Calu3 (cell line): ENCODE measurements around the gene TYMP. TPM values are rescaled to one million over a fixed set of nuclear protein-coding genes. Genes with fewer than 3 reads are reported as not detected.

Source experiments
- BruUV-seq: library from RNA; stranded (reverse); fragments of 400-500 nt; replicated peaks from 2 replicates; lab custom pipeline; 2021; lab: Mats Ljungman, UMichigan
- CTCF ChIA-PET: fragments of 300-600 bp; sonication (Branson Sonifier 250); formaldehyde crosslinking; loops from one replicate; lab custom pipeline; 2022; ENCODE audit warnings: antibody characterized with exemption; lab: Charles Lee
- DNase-seq: peaks from one replicate; pipeline ENCODE4 v3.0.0; 2022
- H3K27ac Mint-ChIP-seq: one replicate; pipeline ENCODE4 v1.8.0; 2022; ENCODE audit warnings: mixed read lengths; ENCODE audit not compliant: unreplicated experiment
- H3K27me3 Mint-ChIP-seq: one replicate; pipeline ENCODE4 v1.8.0; 2022; ENCODE audit warnings: mixed read lengths; ENCODE audit not compliant: unreplicated experiment
- H3K36me3 Mint-ChIP-seq: one replicate; pipeline ENCODE4 v1.8.0; 2022; ENCODE audit warnings: mild to moderate bottlenecking, moderate library complexity, mixed read lengths; ENCODE audit not compliant: insufficient read depth, unreplicated experiment
- H3K4me1 Mint-ChIP-seq: one replicate; pipeline ENCODE4 v1.8.0; 2022; ENCODE audit warnings: mild to moderate bottlenecking, low read depth, mixed read lengths; ENCODE audit not compliant: unreplicated experiment
- H3K4me3 Mint-ChIP-seq: one replicate; pipeline ENCODE4 v1.8.0; 2022; ENCODE audit warnings: mild to moderate bottlenecking, low read depth, moderate library complexity, mixed read lengths; ENCODE audit not compliant: unreplicated experiment
- H3K9me3 Mint-ChIP-seq: one replicate; pipeline ENCODE4 v1.8.0; 2022; ENCODE audit warnings: low read depth, mixed read lengths; ENCODE audit not compliant: unreplicated experiment
- CTCF ChIP-seq: fragments of 200-600 bp; IDR thresholded peaks from one replicate; pipeline ENCODE4 v1.8.0; 2022; ENCODE audit warnings: antibody characterized with exemption; ENCODE audit not compliant: unreplicated experiment
- intact Hi-C: fragments of 100-400 bp; cut with micrococcal nuclease; formaldehyde crosslinking; loops from one replicate; pipeline ENCODE4 v1.10.0; 2022; ENCODE audit not compliant: unreplicated experiment
- total RNA-seq: library from RNA; stranded (reverse); gene quantifications from 2 replicates; pipeline ENCODE4 v1.2.3, GENCODE V29; 2022

TYMP gene
- total RNA-seq, 1 experiment from 2014 or later: 44.1 TPM

GRCh38 chr22:50564289-50564688 is 34.5 kb upstream of the TYMP start:
- Mint-ChIP-seq H3K36me3 (peaks cover 27% of the 10 kb centered on the region), H3K4me1 (peaks cover 9% of the 10 kb centered on the region), H3K27me3 (no peaks in the 10 kb centered on the region), H3K4me3 (peak overlapping the region; percentile 92), H3K27ac (no peak overlapping the region), H3K9me3 (no peaks in the 10 kb centered on the region)
- CTCF ChIA-PET: interaction anchor here (0.7 to 2.2 kb wide), 3 partner anchors 34 to 57 kb away, joined by 3 to 19 read pairs (median 12); partner anchors contain the start of genes SCO2 and TYMP
- DNase-seq: no peak
- TF ChIP-seq CTCF: no peak
- intact Hi-C loops: no loop called here
- no TSS peak for BruUV-seq

- Mint-ChIP-seq H3K4me1 (peaks cover 9% of the 10 kb centered on the region), H3K9me3 (no peaks in the 10 kb centered on the region), H3K36me3 (peaks cover 25% of the 10 kb centered on the region), H3K4me3 (peak overlapping the region; percentile 92), H3K27ac (peak overlapping the region; percentile 80), H3K27me3 (no peaks in the 10 kb centered on the region)
- intact Hi-C loops: no loop called here
- DNase-seq: no peak
- CTCF ChIA-PET: interaction anchor here (0.7 to 2.2 kb wide), 9 partner anchors 18 to 288 kb away, joined by 3 to 19 read pairs (median 6); partner anchors contain the start of genes ARSA, KLHDC7B, LMF2 and NCAPH2
- no peak for TF ChIP-seq CTCF
- BruUV-seq: no TSS peak
These were observed 33.8 kb upstream of the TYMP start for GRCh38 chr22:50563413-50564160.

- no peaks in the 10 kb centered on the region for H3K9me3 Mint-ChIP-seq
- peaks cover 22% of the 10 kb centered on the region for H3K36me3 Mint-ChIP-seq
- H3K27me3 Mint-ChIP-seq: no peaks in the 10 kb centered on the region
- H3K27ac Mint-ChIP-seq: peak within 1 kb of the TSS; percentile 80
- intact Hi-C loops: no loop called here
- peak; percentile 95 for TF ChIP-seq CTCF
- BruUV-seq: TSS peak; percentile 85
- H3K4me1 Mint-ChIP-seq: peaks cover 9% of the 10 kb centered on the region
- peak within 1 kb of the TSS; percentile 92 for H3K4me3 Mint-ChIP-seq
- peak; percentile 99 for DNase-seq
- CTCF ChIA-PET: interaction anchor here (0.6 to 2.2 kb wide), 9 partner anchors 11 to 65 kb away, joined by 3 to 19 read pairs (median 6); partner anchors contain the start of genes ARSA, KLHDC7B, LMF2 and NCAPH2
These were observed 33.0 kb upstream of the TYMP start, which contains the start of gene SYCE3 for GRCh38 chr22:50562523-50563412. SYCE3 (minus strand) TSS chr22:50562919; CDS start chr22:50556405, 6,514 bp downstream.
